ENCODE results near the gene BIRC2. TPM values are rescaled to one million over a fixed set of nuclear protein-coding genes. Genes with fewer than 3 reads are reported as not detected.
"Not testable (repeated sequence)": the region's sequence is repeated elsewhere in the genome, so short reads cannot be mapped to it uniquely, and the experiment has no call there.

BIRC2 gene
- total RNA-seq, 1 donor from 2014 or later = 52.1 TPM

DNA sequence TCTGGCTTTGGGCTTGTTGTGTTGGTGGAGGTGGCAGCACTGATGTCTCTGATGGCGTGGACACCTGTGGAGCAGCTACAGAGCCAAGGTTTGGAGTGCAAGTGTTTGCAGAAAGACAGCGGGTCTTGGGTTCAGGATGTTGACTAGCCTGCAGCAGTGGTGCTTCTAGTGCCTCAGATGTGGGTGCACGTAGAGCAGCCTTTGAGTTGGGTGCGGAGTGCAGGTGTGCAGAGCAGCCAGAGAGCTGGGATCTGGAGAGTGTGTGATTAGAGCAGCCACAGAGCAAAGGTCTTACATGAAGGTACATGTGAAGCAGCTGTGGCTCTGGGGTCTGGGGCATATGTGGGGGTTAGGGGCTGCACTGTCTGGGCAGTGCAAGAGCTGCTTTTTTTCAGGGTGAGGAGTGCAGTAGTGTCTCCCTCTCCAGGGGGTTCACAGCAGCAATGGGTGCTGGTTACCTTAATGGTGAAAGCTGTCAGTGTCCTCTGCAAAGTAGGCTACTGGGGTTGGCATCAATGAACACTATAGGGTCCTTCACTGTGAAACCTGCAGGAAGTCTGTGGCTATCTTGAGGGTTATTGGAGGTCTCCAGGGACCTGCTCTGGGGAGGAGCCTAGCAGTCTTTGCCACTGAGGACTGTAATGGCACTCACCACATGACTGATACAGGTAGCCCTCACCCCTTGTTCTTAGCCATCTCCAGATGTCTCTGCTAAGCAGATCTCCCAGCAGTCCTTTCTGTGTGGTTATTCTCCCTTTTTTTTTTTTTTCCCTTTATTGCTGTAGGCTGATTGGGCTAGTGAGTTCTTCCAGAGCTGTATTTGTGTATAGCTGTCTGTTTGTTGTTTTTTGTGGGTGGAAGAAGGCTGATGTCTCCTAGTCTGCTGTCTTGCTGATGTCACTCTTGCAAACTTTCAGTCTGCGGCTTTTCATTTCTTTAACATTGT, 14.3 kb downstream of the BIRC2 start:
- TF ChIP-seq POLR2AphosphoS5 (IDR thresholded peaks at IDR 0.05; ENCODE audit: insufficient read depth in 1 of 2, low read depth in 1 of 2) = no peak
- TF ChIP-seq, protein P1, sequence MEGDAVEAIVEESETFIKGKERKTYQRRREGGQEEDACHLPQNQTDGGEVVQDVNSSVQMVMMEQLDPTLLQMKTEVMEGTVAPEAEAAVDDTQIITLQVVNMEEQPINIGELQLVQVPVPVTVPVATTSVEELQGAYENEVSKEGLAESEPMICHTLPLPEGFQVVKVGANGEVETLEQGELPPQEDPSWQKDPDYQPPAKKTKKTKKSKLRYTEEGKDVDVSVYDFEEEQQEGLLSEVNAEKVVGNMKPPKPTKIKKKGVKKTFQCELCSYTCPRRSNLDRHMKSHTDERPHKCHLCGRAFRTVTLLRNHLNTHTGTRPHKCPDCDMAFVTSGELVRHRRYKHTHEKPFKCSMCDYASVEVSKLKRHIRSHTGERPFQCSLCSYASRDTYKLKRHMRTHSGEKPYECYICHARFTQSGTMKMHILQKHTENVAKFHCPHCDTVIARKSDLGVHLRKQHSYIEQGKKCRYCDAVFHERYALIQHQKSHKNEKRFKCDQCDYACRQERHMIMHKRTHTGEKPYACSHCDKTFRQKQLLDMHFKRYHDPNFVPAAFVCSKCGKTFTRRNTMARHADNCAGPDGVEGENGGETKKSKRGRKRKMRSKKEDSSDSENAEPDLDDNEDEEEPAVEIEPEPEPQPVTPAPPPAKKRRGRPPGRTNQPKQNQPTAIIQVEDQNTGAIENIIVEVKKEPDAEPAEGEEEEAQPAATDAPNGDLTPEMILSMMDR (IDR thresholded peaks at IDR 0.05) = no peak
- no peak for TF ChIP-seq POLR2A (IDR thresholded peaks at IDR 0.05)
- intact Hi-C loops (cut with DNase I) = no loop called here
- Histone ChIP-seq H3K4me1 (no peaks in the 10 kb centered on the region), H3K36me3 (peaks cover 0 to 69% of the 10 kb centered on the region in 2 donors), H3K9me3 (no peaks in the 10 kb centered on the region), H3K4me3 (no peak overlapping the region), H3K27ac (no peak overlapping the region), H3K27me3 (no peaks in the 10 kb centered on the region)
- no peak for DNase-seq (ENCODE audit: extremely low spot score in 2 of 2)

DNA sequence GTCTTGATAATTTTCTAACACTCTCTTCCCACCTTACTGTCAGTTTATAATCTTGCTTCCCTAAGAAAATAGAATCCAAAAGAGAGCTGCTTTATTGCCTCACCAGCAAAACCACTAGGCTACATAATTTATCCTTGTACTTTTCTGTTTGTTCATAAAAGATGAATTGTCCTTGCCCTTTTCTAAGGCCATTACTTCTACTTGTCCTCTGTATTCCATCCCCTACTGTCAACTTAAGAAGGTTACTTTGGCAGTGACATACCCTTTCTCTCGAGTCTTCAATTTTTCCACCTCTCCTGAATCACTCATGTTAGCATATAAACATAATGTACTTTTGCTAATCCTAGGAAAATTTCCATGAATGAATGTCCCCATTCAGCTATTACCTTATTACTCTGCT, 18.0 kb downstream of the BIRC2 start:
- Histone ChIP-seq H3K27ac (no peak overlapping the region), H3K27me3 (no peaks in the 10 kb centered on the region), H3K4me1 (no peaks in the 10 kb centered on the region), H3K36me3 (peaks cover 0 to 63% of the 10 kb centered on the region in 2 donors), H3K4me3 (no peak overlapping the region), H3K9me3 (no peaks in the 10 kb centered on the region)
- TF ChIP-seq POLR2AphosphoS5 (IDR thresholded peaks at IDR 0.05; ENCODE audit: insufficient read depth in 1 of 2, low read depth in 1 of 2) (no peak), POLR2A (IDR thresholded peaks at IDR 0.05) (no peak)
- TF ChIP-seq, protein P1 (IDR thresholded peaks at IDR 0.05) = no peak
- no peak for DNase-seq (ENCODE audit: extremely low spot score in 2 of 2)
- intact Hi-C loops (cut with DNase I) = no loop called here

DNA sequence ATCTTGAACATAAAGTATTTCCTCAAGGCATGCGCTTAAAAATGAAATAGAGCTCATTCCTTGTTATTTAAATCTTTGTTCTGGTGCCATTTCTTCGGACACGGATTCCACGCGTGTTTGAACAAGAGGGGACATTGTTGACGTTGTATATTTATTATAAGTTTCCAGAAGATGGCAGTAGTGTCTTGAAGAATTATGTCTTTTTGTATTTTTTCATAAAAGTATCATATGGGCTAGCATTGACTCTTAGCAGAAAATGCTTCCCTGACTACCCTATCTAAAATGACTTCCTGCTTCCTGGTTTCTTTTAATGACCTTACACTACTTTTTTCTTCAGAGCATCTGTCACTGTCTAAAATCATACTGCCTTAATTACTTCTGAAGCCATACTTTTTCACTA, 20.4 kb downstream of the BIRC2 start:
- Histone ChIP-seq H3K4me1 (no peaks in the 10 kb centered on the region), H3K4me3 (no peak overlapping the region), H3K27me3 (no peaks in the 10 kb centered on the region), H3K36me3 (peaks cover 0 to 48% of the 10 kb centered on the region in 2 donors), H3K9me3 (no peaks in the 10 kb centered on the region), H3K27ac (no peak overlapping the region)
- no peak for TF ChIP-seq POLR2A (IDR thresholded peaks at IDR 0.05)
- TF ChIP-seq, protein P1 (IDR thresholded peaks at IDR 0.05) = peak in 1 of 3 experiments; percentile 5
- intact Hi-C loops (cut with DNase I) = no loop called here
- no peak for DNase-seq (ENCODE audit: extremely low spot score in 2 of 2)

DNA sequence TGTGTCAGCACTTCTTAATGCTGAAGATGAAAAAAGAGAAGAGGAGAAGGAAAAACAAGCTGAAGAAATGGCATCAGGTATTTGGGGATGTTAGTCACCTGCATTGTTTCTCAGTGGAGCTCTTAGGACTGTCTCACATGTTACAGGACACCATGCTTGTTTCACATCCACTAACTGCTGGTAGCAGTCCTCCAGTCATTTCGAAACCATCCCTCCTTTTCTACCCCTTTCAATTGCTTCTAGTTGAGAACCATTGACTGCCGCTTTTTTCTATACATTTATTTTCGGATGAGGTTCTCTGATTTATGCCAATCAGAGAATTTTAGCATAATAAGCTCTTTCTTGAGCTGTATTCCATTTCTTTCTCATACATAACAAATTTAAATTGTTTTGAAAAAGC, 21.5 kb downstream of the BIRC2 start:
- TF ChIP-seq, protein P1 (IDR thresholded peaks at IDR 0.05) = no peak
- TF ChIP-seq POLR2A (IDR thresholded peaks at IDR 0.05) (no peak), POLR2AphosphoS5 (IDR thresholded peaks at IDR 0.05; ENCODE audit: insufficient read depth in 1 of 2, low read depth in 1 of 2) (no peak)
- intact Hi-C loops (cut with DNase I) = no loop called here

DNA sequence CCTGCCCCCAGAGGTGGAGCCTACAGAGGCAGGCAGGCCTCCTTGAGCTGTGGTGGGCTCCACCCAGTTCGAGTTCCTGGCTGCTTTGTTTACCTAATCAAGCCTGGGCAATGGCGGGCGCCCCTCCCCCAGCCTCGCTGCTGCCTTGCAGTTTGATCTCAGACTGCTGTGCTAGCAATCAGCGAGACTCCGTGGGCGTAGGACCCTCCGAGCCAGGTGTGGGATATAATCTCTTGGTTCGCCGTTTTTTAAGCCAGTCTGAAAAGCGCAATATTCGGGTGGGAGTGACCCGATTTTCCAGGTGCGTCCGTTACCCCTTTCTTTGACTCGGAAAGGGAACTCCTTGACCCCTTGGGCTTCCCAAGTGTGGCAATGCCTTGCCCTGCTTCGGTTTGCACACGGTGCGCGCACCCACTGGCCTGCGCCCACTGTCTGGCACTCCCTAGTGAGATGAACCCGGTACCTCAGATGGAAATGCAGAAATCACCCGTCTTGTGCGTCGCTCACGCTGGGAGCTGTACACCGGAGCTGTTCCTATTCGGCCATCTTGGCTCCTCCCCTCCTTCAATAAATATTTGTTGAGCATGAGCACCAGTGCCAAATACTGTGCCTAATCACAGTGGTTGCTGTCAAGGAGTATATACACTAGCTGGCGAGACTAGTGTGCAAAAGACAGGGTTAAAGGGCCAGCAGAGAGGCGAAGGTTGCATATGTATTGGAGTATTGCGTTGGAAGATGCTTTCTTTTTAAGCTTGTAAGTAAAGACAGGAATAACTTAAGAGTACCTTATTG, 27.8 kb downstream of the BIRC2 start:
- intact Hi-C loops (cut with DNase I); DNase-seq (ENCODE audit: extremely low spot score in 2 of 2); H3K27me3 ChIP-seq; H3K4me3 ChIP-seq; H3K27ac ChIP-seq; H3K9me3 ChIP-seq; H3K4me1 ChIP-seq: not testable (repeated sequence)
- peaks cover 0 to 18% of the 10 kb centered on the region in 2 donors for H3K36me3 ChIP-seq

More for the DNA sequence above, 21.5 kb downstream of the BIRC2 start:
- no peak overlapping the region for H3K27ac ChIP-seq
- H3K36me3 ChIP-seq = peaks cover 0 to 43% of the 10 kb centered on the region in 2 donors
- H3K27me3 ChIP-seq = no peaks in the 10 kb centered on the region
- no peak overlapping the region for H3K4me3 ChIP-seq
- H3K4me1 ChIP-seq = no peaks in the 10 kb centered on the region
- H3K9me3 ChIP-seq = no peaks in the 10 kb centered on the region
- no peak for DNase-seq (ENCODE audit: extremely low spot score in 2 of 2)
